IPS-NIHi7 (cell line): Measurements from ENCODE around the gene PNKP.
A peak's percentile ranks its signal among the peaks of the same experiment; 100 is the strongest.

Experiments used
- DNase-seq: peaks from one replicate; pipeline ENCODE4 v3.0.0; 2012; ENCODE audit warnings: mixed read lengths; ENCODE audit errors: extremely low spot score

Gene PNKP

DNA sequence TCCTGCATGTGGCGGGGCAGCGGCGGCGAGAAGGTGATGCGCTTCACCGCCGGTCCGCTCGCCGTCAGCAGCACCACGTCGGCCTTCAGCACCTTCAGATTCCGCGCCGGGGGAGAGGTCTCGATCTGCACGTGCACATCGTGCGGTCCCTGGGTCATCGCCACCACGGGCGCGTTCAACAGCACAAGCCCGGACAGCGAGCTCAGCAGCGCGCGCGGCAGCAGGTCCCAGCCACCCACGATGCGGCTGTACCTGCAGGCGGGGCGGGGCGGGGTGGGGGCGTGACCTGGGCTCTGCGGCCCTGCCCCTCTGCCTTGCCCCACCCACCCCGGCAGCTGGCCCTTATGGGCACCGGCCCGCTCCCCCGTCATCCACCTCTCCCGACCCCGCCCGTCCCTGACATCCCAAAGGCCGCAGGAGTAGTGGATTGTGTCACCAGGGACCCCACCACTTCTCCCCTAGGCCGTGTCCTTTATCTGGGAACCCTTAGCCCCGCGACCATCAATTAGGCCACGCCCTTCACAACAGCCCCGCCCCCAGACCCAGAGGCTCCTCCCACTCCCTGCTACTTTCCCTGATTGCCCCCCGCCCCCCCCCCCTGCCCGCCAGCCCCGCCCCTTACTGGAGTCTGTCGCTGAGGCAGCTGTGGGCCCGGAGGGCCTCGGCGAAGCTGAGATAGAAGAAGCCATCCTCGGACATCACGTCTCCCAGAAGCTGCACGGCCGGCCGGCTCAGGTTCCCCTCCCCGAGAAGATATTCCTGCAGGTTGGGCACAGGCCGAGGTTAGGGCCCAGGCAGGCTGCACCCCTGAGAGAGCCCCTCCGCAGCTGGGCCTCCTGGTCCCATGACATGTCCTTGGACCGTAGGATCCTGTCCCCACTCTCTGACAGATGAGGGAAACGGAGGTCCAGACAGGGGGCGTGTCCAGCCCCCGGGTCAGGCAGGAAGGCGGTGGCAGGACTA, 23.3 kb upstream of the PNKP start:
- peak; percentile 87 for DNase-seq

DNA sequence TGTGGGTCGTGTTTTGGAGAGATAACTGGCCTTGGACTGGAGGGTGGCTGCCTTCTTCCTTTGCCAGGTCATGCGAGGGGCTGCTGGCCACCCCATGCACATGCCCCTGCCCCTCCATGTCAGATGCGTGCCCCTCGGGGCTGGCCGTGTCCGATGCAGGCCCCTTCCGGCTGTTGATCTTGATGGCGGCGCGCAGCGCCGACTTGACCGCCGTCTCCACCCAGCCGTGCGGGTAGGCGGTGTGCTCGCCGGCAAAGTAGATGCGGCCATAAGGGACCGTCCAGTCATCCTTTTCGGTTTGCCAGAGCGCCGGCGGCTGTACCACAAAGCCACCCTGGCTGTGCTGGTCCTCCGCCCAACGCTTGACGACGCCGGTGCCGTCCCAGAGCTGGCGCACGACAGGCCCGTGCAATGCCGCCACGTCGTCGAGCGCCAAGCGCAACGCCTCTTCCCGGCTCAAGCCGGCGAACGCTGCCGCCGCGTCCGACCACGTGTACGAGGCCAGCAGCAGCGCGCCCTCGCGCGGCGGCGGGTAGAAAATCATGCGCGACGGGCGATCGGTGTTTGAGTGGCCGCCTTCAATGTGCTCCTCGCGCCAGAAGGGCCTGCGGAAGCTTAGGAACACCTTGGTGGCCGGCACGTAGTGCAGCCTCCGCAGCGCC, 22.4 kb upstream of the PNKP start:
- DNase-seq: peak; percentile 77

GRCh38 chr19:49889038-49889686, 21.8 kb upstream of the PNKP start:
- no peak for DNase-seq

- no peak for DNase-seq
Measured at GRCh38 chr19:49888510-49888824, 21.1 kb upstream of the PNKP start.

DNA sequence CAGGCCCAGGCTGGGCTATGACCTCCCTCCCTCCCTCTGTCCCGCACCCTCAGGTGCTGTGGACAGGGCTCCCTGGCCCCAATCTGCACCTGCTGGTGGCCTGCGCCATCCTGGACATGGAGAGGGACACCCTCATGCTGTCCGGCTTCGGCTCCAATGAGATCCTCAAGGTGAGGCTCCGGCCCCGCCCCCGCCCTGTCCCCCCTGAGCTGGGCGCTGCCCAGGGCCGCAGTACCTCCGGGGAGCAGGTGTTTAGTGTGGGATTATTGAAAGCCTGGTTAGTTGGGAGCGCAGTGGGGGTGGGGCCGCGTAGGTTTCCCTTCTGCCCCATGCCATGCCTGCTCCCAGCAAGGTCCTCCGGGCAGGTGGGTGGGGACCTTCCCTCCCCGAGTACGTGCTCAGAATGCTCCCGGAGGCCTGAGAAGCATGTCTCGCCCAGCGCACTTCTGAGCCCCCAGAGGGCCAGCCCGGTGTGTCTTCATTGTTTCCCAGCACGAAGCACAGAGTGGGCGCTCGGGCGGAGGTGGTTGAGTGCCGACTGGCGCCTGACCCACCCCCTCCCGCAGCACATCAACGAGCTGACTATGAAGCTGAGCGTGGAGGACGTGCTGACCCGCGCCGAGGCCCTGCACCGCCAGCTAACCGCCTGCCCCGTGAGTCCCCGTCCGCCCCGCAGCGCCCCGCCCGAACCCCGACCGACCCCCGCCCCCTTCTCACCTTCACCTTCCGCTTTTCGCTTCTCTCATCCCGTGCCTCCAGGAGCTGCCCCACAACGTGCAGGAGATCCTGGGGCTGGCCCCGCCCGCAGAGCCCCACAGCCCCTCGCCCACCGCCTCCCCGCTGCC, 20.5 kb upstream of the PNKP start:
- no peak for DNase-seq

- no peak for DNase-seq
Measured at GRCh38 chr19:49887037-49887664, 19.8 kb upstream of the PNKP start.

GRCh38 chr19:49884760-49885159, 17.4 kb upstream of the PNKP start:
- no peak for DNase-seq

- no peak for DNase-seq
Measured at GRCh38 chr19:49884109-49884508, 16.7 kb upstream of the PNKP start.

GRCh38 chr19:49883094-49883493, 15.7 kb upstream of the PNKP start:
- no peak for DNase-seq

DNA sequence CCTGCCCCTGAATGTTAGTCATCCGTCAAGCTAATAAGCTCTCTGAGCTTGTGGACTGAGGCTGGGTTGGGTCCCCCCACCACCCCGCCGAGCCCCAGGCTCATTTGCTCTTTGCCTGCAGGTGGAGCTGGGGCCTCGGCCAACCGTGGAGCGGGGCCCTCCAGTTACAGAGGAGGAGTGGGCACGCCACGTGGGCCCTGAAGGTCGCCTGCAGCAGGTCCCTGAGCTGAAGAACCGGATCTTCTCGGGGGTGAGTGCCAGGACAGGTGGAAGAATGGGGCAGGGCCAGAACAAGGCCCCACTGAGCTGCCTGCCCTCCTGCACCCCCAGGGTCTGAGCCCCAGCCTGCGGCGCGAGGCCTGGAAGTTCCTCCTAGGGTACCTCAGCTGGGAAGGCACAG, 15.3 kb upstream of the PNKP start:
- no peak for DNase-seq

- peak; percentile 67 for DNase-seq
Measured at GRCh38 chr19:49881672-49882394, 14.5 kb upstream of the PNKP start.

DNA sequence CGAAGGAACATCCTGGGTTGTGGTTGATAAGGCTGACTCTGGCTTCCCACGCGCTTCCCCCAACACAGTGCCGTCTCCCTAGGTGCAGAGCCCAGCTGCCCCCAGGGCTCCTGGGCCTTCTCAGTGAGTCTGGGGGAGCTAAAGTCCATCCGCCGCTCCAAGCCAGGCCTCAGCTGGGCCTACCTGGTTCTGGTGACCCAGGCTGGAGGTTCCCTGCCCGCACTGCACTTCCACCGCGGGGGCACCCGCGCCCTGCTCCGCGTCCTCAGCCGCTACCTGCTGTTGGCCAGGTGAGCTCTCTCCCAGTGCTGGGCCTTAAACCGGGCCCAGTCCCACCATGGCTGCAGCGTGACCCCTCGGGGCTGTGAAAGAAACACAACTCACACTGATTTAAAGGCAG, 13.8 kb upstream of the PNKP start:
- no peak for DNase-seq

GRCh38 chr19:49880162-49880869, 12.9 kb upstream of the PNKP start:
- no peak for DNase-seq

- DNase-seq: no peak
Measured at GRCh38 chr19:49879243-49879963, 12.0 kb upstream of the PNKP start.

GRCh38 chr19:49878744-49879070, 11.3 kb upstream of the PNKP start:
- DNase-seq: no peak

DNA sequence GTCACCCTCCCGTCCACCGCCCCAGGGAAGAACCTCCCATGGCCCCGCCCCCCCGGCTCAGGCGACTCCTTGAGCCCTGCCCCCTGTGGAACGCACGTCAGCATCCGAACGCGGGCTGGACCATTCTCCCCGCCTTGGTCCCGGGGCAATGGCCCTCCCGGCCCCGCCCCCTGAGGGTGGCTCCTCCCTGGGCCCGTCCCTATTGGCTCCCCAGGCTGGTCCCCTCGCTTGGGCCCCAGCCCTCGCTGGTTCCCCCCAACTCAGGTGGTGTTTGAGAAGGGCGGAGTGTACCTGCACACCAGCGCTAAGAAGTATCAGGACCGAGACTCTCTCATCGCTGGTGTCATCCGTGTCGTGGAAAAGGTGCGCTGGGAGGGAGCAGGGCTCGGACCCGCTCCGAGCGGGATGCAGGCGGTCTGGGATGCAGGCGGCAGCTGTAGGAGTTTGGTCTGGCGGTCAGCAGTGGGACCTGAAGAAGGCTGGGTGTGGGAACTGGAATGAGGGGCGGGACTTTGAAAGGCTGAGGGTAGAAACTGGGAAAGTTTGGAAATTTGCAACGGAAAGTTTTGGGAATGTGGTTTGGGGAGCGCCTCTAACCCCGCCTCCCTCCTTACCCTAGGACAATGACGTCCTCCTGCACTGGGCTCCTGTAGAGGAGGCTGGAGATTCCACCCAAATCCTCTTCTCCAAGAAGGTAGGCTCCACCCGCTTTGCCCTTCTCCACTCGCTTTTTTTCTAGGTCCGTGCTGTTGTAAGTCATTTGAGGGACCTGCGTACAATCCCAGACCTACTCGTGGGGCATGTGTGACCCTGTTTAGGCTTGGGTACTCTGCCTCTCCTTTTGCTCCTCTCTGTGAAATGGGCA, 10.7 kb upstream of the PNKP start:
- peak; percentile 97 for DNase-seq

DNA sequence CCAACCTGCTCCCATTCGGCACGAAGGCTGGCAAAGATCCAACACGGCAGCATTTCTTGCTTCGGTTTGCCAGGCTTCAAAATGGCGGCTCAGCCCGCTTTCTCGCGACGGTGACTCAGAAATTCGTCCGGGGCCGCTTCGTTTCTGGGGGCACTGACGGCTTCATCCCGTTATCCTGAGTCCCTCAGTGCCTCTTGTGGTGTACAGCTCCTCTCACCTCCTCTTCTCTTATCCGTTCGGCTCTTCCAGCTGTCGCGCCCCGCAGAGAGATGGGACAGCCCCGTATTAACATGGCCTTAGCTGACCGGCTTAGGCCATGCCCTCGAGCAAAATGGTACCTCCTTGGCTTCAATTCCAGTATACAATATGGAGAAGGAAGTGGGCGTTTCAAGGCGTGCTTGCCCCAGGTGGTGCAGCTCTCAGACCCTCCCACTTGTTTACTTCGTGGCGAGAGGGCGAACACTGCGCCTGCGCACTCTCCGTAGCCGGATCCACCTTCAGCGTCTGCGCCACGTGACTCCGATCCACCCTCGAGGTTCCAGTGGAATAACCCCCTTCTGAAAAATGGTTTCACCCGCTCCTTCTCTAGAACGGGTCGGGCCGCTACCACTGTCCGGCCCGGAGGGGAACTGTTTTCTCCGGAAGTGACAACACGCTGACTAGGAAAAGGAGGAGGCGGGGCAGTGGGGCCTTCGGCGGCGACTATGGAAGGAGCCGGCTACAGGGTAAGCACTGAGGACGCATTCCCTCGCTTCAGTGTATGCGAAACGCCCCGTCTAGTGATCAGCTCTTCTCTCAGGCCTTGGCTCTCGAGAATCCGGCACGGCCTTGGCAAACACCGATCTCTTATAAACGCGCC, 9.9 kb upstream of the PNKP start, which contains the start of the genes AKT1S1 and TBC1D17:
TSS of gene AKT1S1 (minus strand) at position 336 of the 859 bp plus-strand sequence. CDS start 4,060 bp downstream, outside the sequence.
TSS of gene TBC1D17 (plus strand) at position 683 of the 859 bp plus-strand sequence. CDS start at position 705, 22 bp downstream.
- peak; percentile 90 for DNase-seq
